ENCODE results near the gene HIVEP3.

Gene HIVEP3

GRCh38 chr1:41775956-41776585 is 142.7 kb downstream of the HIVEP3 start:
- H3K4me3 ChIP-seq (ENCODE audit: low read length): no peak overlapping the region
- no peak overlapping the region for H3K27ac ChIP-seq (ENCODE audit: low read depth, low read length)
- no peak overlapping the region for H3K9ac ChIP-seq (ENCODE audit: low read length)
- no peaks in the 10 kb centered on the region for H3K36me3 ChIP-seq (ENCODE audit: control insufficient read depth, insufficient read depth, low read length)
- no peaks in the 10 kb centered on the region for H3K4me1 ChIP-seq (ENCODE audit: control insufficient read depth, insufficient read depth, low read length)
- no peaks in the 10 kb centered on the region for H3K27me3 ChIP-seq (ENCODE audit: control insufficient read depth, insufficient read depth, low read length)

- Histone ChIP-seq H3K9ac (ENCODE audit: low read length) (no peak overlapping the region), H3K27me3 (ENCODE audit: control insufficient read depth, insufficient read depth, low read length) (no peaks in the 10 kb centered on the region), H3K36me3 (ENCODE audit: control insufficient read depth, insufficient read depth, low read length) (no peaks in the 10 kb centered on the region), H3K4me1 (ENCODE audit: control insufficient read depth, insufficient read depth, low read length) (no peaks in the 10 kb centered on the region), H3K27ac (ENCODE audit: low read depth, low read length) (no peak overlapping the region), H3K4me3 (ENCODE audit: low read length) (no peak overlapping the region)
These were observed 144.2 kb downstream of the HIVEP3 start for GRCh38 chr1:41774471-41774990.

- H3K4me3 ChIP-seq (ENCODE audit: low read length): no peak overlapping the region
- H3K27me3 ChIP-seq (ENCODE audit: control insufficient read depth, insufficient read depth, low read length): no peaks in the 10 kb centered on the region
- no peaks in the 10 kb centered on the region for H3K4me1 ChIP-seq (ENCODE audit: control insufficient read depth, insufficient read depth, low read length)
- H3K27ac ChIP-seq (ENCODE audit: low read depth, low read length): no peak overlapping the region
- H3K9ac ChIP-seq (ENCODE audit: low read length): no peak overlapping the region
- no peaks in the 10 kb centered on the region for H3K36me3 ChIP-seq (ENCODE audit: control insufficient read depth, insufficient read depth, low read length)
These were observed 144.9 kb downstream of the HIVEP3 start for GRCh38 chr1:41773842-41774241.

- no peak overlapping the region for H3K9ac ChIP-seq (ENCODE audit: low read length)
- no peak overlapping the region for H3K4me3 ChIP-seq (ENCODE audit: low read length)
- no peak overlapping the region for H3K27ac ChIP-seq (ENCODE audit: low read depth, low read length)
- no peaks in the 10 kb centered on the region for H3K36me3 ChIP-seq (ENCODE audit: control insufficient read depth, insufficient read depth, low read length)
- no peaks in the 10 kb centered on the region for H3K4me1 ChIP-seq (ENCODE audit: control insufficient read depth, insufficient read depth, low read length)
- H3K27me3 ChIP-seq (ENCODE audit: control insufficient read depth, insufficient read depth, low read length): no peaks in the 10 kb centered on the region
These were observed 145.6 kb downstream of the HIVEP3 start for GRCh38 chr1:41773144-41773591.

- Histone ChIP-seq H3K36me3 (ENCODE audit: control insufficient read depth, insufficient read depth, low read length) (no peaks in the 10 kb centered on the region), H3K27me3 (ENCODE audit: control insufficient read depth, insufficient read depth, low read length) (no peaks in the 10 kb centered on the region), H3K4me1 (ENCODE audit: control insufficient read depth, insufficient read depth, low read length) (peaks cover 9% of the 10 kb centered on the region), H3K4me3 (ENCODE audit: low read length) (no peak overlapping the region), H3K9ac (ENCODE audit: low read length) (no peak overlapping the region), H3K27ac (ENCODE audit: low read depth, low read length) (no peak overlapping the region)
These were observed 149.7 kb downstream of the HIVEP3 start for GRCh38 chr1:41769068-41769467.

- Histone ChIP-seq H3K27me3 (ENCODE audit: control insufficient read depth, insufficient read depth, low read length) (no peaks in the 10 kb centered on the region), H3K9ac (ENCODE audit: low read length) (no peak overlapping the region), H3K4me3 (ENCODE audit: low read length) (no peak overlapping the region), H3K27ac (ENCODE audit: low read depth, low read length) (no peak overlapping the region), H3K4me1 (ENCODE audit: control insufficient read depth, insufficient read depth, low read length) (peaks cover 9% of the 10 kb centered on the region), H3K36me3 (ENCODE audit: control insufficient read depth, insufficient read depth, low read length) (no peaks in the 10 kb centered on the region)
These were observed 150.1 kb downstream of the HIVEP3 start for GRCh38 chr1:41768583-41768982.

- Histone ChIP-seq H3K4me3 (ENCODE audit: low read length) (no peak overlapping the region), H3K27ac (ENCODE audit: low read depth, low read length) (peak overlapping the region; percentile 31), H3K4me1 (ENCODE audit: control insufficient read depth, insufficient read depth, low read length) (peaks cover 9% of the 10 kb centered on the region), H3K27me3 (ENCODE audit: control insufficient read depth, insufficient read depth, low read length) (no peaks in the 10 kb centered on the region), H3K36me3 (ENCODE audit: control insufficient read depth, insufficient read depth, low read length) (no peaks in the 10 kb centered on the region), H3K9ac (ENCODE audit: low read length) (no peak overlapping the region)
These were observed 150.9 kb downstream of the HIVEP3 start for GRCh38 chr1:41767534-41768525.

GRCh38 chr1:41766546-41766945 is 152.2 kb downstream of the HIVEP3 start:
- H3K36me3 ChIP-seq (ENCODE audit: control insufficient read depth, insufficient read depth, low read length): no peaks in the 10 kb centered on the region
- H3K27ac ChIP-seq (ENCODE audit: low read depth, low read length): no peak overlapping the region

GRCh38 chr1:41766041-41766440 is 152.7 kb downstream of the HIVEP3 start:
- Histone ChIP-seq H3K4me1 (ENCODE audit: control insufficient read depth, insufficient read depth, low read length) (peaks cover 9% of the 10 kb centered on the region), H3K27ac (ENCODE audit: low read depth, low read length) (no peak overlapping the region), H3K27me3 (ENCODE audit: control insufficient read depth, insufficient read depth, low read length) (no peaks in the 10 kb centered on the region), H3K36me3 (ENCODE audit: control insufficient read depth, insufficient read depth, low read length) (no peaks in the 10 kb centered on the region), H3K4me3 (ENCODE audit: low read length) (no peak overlapping the region), H3K9ac (ENCODE audit: low read length) (no peak overlapping the region)

More at GRCh38 chr1:41766546-41766945, 152.2 kb downstream of the HIVEP3 start:
- H3K9ac ChIP-seq (ENCODE audit: low read length): no peak overlapping the region
- peaks cover 9% of the 10 kb centered on the region for H3K4me1 ChIP-seq (ENCODE audit: control insufficient read depth, insufficient read depth, low read length)
- H3K4me3 ChIP-seq (ENCODE audit: low read length): no peak overlapping the region
- no peaks in the 10 kb centered on the region for H3K27me3 ChIP-seq (ENCODE audit: control insufficient read depth, insufficient read depth, low read length)

GRCh38 chr1:41765152-41765551 is 153.6 kb downstream of the HIVEP3 start:
- Histone ChIP-seq H3K9ac (ENCODE audit: low read length) (no peak overlapping the region), H3K36me3 (ENCODE audit: control insufficient read depth, insufficient read depth, low read length) (no peaks in the 10 kb centered on the region), H3K27ac (ENCODE audit: low read depth, low read length) (no peak overlapping the region), H3K4me3 (ENCODE audit: low read length) (no peak overlapping the region), H3K4me1 (ENCODE audit: control insufficient read depth, insufficient read depth, low read length) (peaks cover 9% of the 10 kb centered on the region), H3K27me3 (ENCODE audit: control insufficient read depth, insufficient read depth, low read length) (no peaks in the 10 kb centered on the region)

GRCh38 chr1:41764656-41765055 is 154.1 kb downstream of the HIVEP3 start:
- H3K27ac ChIP-seq (ENCODE audit: low read depth, low read length): no peak overlapping the region
- H3K36me3 ChIP-seq (ENCODE audit: control insufficient read depth, insufficient read depth, low read length): no peaks in the 10 kb centered on the region
- no peak overlapping the region for H3K9ac ChIP-seq (ENCODE audit: low read length)
- no peaks in the 10 kb centered on the region for H3K27me3 ChIP-seq (ENCODE audit: control insufficient read depth, insufficient read depth, low read length)
- no peak overlapping the region for H3K4me3 ChIP-seq (ENCODE audit: low read length)
- peaks cover 9% of the 10 kb centered on the region for H3K4me1 ChIP-seq (ENCODE audit: control insufficient read depth, insufficient read depth, low read length)

GRCh38 chr1:41762777-41763176 is 155.9 kb downstream of the HIVEP3 start:
- H3K9ac ChIP-seq (ENCODE audit: low read length): no peak overlapping the region
- no peaks in the 10 kb centered on the region for H3K27me3 ChIP-seq (ENCODE audit: control insufficient read depth, insufficient read depth, low read length)
- H3K4me3 ChIP-seq (ENCODE audit: low read length): no peak overlapping the region
- no peak overlapping the region for H3K27ac ChIP-seq (ENCODE audit: low read depth, low read length)
- peaks cover 6% of the 10 kb centered on the region for H3K4me1 ChIP-seq (ENCODE audit: control insufficient read depth, insufficient read depth, low read length)
- no peaks in the 10 kb centered on the region for H3K36me3 ChIP-seq (ENCODE audit: control insufficient read depth, insufficient read depth, low read length)

Data from rectal smooth muscle tissue (tissue), 1 donor.